Measurements from ENCODE around the gene PPFIA3. TPM values are rescaled to one million over a fixed set of nuclear protein-coding genes. Genes with fewer than 3 reads are reported as not detected.

PPFIA3 gene
- total RNA-seq, 1 experiment from 2014 or later = 33.6 TPM

DNA sequence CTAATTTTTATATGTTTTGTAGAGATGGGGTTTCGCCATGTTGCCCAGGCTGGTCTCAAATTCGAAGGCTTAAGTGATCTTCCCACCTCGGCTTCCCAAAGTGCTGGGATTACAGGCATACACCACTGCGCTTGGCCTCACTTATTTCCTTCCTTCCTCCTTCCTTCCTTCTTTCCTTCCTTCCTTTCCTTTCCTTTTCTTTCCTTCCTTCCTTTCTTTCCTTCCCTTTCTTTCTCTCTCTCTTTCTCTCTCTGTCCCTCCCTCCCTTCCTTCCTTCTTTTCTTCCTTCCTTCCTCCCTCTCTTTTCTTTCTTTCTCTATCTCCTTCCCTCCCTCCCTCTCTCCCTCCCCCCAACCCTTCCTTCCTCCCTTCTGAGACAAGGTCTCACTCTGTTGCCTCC lies 75.1 kb downstream of the PPFIA3 start:
- ChIA-PET POLR2A (ENCODE audit: low non-redundant PET) (no interaction called here), CTCF (interaction anchor here (0.7 to 1.0 kb wide), 2 partner anchors 97 to 1355 kb away, joined by 3 to 6 read pairs; no protein-coding TSS in a partner anchor)
- H3K4me3 ChIP-seq (ENCODE audit: low read depth, low read length, poor library complexity, severe bottlenecking) = no peak overlapping the region
- H3K27me3 ChIP-seq (replicated peaks; ENCODE audit: insufficient read depth, low read depth, low read length, poor library complexity) = no peaks in the 10 kb centered on the region
- no peak overlapping the region for H3K27ac ChIP-seq (ENCODE audit: low read depth, low read length, poor library complexity, severe bottlenecking)
- intact Hi-C loops (cut with micrococcal nuclease; ENCODE audit: unreplicated experiment) = no loop called here
- peaks cover 25% of the 10 kb centered on the region for H3K36me3 ChIP-seq (ENCODE audit: insufficient read depth, low read length, poor library complexity, severe bottlenecking)
- DNase-seq (ENCODE audit: low spot score) = no peak
- no peaks in the 10 kb centered on the region for H3K9me3 ChIP-seq (ENCODE audit: low read depth, low read length, poor library complexity, severe bottlenecking)
- TF ChIP-seq, protein P1, sequence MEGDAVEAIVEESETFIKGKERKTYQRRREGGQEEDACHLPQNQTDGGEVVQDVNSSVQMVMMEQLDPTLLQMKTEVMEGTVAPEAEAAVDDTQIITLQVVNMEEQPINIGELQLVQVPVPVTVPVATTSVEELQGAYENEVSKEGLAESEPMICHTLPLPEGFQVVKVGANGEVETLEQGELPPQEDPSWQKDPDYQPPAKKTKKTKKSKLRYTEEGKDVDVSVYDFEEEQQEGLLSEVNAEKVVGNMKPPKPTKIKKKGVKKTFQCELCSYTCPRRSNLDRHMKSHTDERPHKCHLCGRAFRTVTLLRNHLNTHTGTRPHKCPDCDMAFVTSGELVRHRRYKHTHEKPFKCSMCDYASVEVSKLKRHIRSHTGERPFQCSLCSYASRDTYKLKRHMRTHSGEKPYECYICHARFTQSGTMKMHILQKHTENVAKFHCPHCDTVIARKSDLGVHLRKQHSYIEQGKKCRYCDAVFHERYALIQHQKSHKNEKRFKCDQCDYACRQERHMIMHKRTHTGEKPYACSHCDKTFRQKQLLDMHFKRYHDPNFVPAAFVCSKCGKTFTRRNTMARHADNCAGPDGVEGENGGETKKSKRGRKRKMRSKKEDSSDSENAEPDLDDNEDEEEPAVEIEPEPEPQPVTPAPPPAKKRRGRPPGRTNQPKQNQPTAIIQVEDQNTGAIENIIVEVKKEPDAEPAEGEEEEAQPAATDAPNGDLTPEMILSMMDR (conservative IDR thresholded peaks at IDR 0.05; ENCODE audit: low read depth, low read length) = no peak
- TF ChIP-seq EZH2 (IDR thresholded peaks at IDR 0.05; ENCODE audit: borderline replicate concordance, low read depth, low read length, poor library complexity, severe bottlenecking) = no peak
- H3K4me1 ChIP-seq (ENCODE audit: insufficient read depth, low read length, poor library complexity, severe bottlenecking) = peaks cover 28% of the 10 kb centered on the region
- BruUV-seq (replicated peaks) = no TSS peak

DNA sequence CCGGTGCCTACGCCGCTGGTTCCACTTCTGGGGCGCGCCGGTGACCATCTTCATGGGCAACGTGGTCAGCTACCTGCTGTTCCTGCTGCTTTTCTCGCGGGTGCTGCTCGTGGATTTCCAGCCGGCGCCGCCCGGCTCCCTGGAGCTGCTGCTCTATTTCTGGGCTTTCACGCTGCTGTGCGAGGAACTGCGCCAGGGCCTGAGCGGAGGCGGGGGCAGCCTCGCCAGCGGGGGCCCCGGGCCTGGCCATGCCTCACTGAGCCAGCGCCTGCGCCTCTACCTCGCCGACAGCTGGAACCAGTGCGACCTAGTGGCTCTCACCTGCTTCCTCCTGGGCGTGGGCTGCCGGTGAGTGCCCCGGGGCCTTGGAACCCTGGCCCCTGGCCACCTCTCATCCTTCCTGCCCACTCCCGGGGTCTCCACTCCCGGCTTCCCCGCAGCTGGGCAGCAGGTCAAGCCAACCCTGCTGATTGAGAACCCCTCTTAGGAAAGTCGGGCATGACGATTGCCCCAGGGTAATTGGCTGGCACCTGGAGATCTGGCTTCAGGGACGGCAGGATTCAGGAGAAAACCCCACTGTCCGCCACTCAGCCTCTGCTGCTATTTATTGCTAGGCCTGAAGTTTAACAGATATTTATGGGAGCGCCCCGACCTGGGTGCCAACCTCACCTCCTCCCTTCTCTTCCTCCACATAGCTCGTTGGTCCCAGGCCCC lies 77.3 kb downstream of the PPFIA3 start:
- ChIA-PET CTCF (interaction anchor here (0.5 to 0.7 kb wide), 4 partner anchors 17 to 69 kb away, joined by 3 to 8 read pairs (median 4); no protein-coding TSS in a partner anchor), POLR2A (ENCODE audit: low non-redundant PET) (no interaction called here)
- H3K27me3 ChIP-seq (replicated peaks; ENCODE audit: insufficient read depth, low read depth, low read length, poor library complexity) = no peaks in the 10 kb centered on the region
- DNase-seq (ENCODE audit: low spot score) = peak; percentile 62
- BruUV-seq (replicated peaks) = no TSS peak
- intact Hi-C loops (cut with micrococcal nuclease; ENCODE audit: unreplicated experiment) = no loop called here
- TF ChIP-seq, protein P1 (conservative IDR thresholded peaks at IDR 0.05; ENCODE audit: low read depth, low read length) = no peak
- TF ChIP-seq EZH2 (IDR thresholded peaks at IDR 0.05; ENCODE audit: borderline replicate concordance, low read depth, low read length, poor library complexity, severe bottlenecking) = no peak
- peaks cover 25% of the 10 kb centered on the region for H3K4me1 ChIP-seq (ENCODE audit: insufficient read depth, low read length, poor library complexity, severe bottlenecking)
- peak overlapping the region; percentile 32 for H3K4me3 ChIP-seq (ENCODE audit: low read depth, low read length, poor library complexity, severe bottlenecking)
- peak overlapping the region; percentile 31 for H3K27ac ChIP-seq (ENCODE audit: low read depth, low read length, poor library complexity, severe bottlenecking)
- H3K9me3 ChIP-seq (ENCODE audit: low read depth, low read length, poor library complexity, severe bottlenecking) = no peaks in the 10 kb centered on the region
- H3K36me3 ChIP-seq (ENCODE audit: insufficient read depth, low read length, poor library complexity, severe bottlenecking) = peaks cover 17% of the 10 kb centered on the region

DNA sequence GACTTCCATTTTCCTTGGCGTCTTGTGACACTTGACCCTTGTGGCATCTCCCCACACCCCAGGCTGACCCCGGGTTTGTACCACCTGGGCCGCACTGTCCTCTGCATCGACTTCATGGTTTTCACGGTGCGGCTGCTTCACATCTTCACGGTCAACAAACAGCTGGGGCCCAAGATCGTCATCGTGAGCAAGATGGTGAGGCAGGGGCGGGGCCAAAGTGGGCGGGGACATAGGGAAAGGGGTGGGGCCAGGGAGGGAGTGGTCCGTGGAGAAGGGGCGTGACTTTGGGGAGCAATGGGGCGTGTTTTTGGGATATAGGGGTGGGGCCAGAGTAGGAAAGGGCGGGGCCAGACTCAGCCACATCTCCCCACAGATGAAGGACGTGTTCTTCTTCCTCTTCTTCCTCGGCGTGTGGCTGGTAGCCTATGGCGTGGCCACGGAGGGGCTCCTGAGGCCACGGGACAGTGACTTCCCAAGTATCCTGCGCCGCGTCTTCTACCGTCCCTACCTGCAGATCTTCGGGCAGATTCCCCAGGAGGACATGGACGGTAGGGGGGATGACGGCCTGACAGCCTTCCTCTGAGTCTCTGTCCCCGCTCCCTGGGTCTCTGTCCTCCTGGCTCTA lies 81.0 kb downstream of the PPFIA3 start:
- CTCF ChIA-PET = interaction anchor here (0.6 kb wide), 1 partner anchor 412 kb away, joined by 3 read pairs; no protein-coding TSS in a partner anchor
- Histone ChIP-seq H3K27me3 (replicated peaks; ENCODE audit: insufficient read depth, low read depth, low read length, poor library complexity) (no peaks in the 10 kb centered on the region), H3K9me3 (ENCODE audit: low read depth, low read length, poor library complexity, severe bottlenecking) (no peaks in the 10 kb centered on the region), H3K4me3 (ENCODE audit: low read depth, low read length, poor library complexity, severe bottlenecking) (no peak overlapping the region), H3K36me3 (ENCODE audit: insufficient read depth, low read length, poor library complexity, severe bottlenecking) (peaks cover 32% of the 10 kb centered on the region), H3K4me1 (ENCODE audit: insufficient read depth, low read length, poor library complexity, severe bottlenecking) (peaks cover 25% of the 10 kb centered on the region), H3K27ac (ENCODE audit: low read depth, low read length, poor library complexity, severe bottlenecking) (no peak overlapping the region)
- intact Hi-C loops (cut with micrococcal nuclease; ENCODE audit: unreplicated experiment) = no loop called here
- peak; percentile 53 for DNase-seq (ENCODE audit: low spot score)
- POLR2A ChIA-PET (ENCODE audit: low non-redundant PET) = no interaction called here
- no TSS peak for BruUV-seq (replicated peaks)
- TF ChIP-seq EZH2 (IDR thresholded peaks at IDR 0.05; ENCODE audit: borderline replicate concordance, low read depth, low read length, poor library complexity, severe bottlenecking) = no peak
- TF ChIP-seq, protein P1 (conservative IDR thresholded peaks at IDR 0.05; ENCODE audit: low read depth, low read length) = no peak

Other genes starting within 250 kb of the PPFIA3 start
- gene PPP1R15A, start 247.1 kb upstream of the PPFIA3 start, total RNA-seq (2021) = 27.6 and 41.2 TPM in 2 replicates
- not detected in 2 replicates for gene TULP2, start 220.8 kb upstream of the PPFIA3 start, total RNA-seq (2021)
- gene NUCB1, start 219.2 kb upstream of the PPFIA3 start, total RNA-seq (2021) = 86.7 and 109 TPM in 2 replicates
- not detected in 2 replicates for gene DHDH, start 185.8 kb upstream of the PPFIA3 start, total RNA-seq (2021)
- 103 and 112 TPM in 2 replicates for gene BAX, start 164.7 kb upstream of the PPFIA3 start, total RNA-seq (2021)
- 1,330 and 1,983 TPM in 2 replicates for gene FTL, start 154.2 kb upstream of the PPFIA3 start, total RNA-seq (2021)
- gene GYS1, start 126.2 kb upstream of the PPFIA3 start, total RNA-seq (2021) = 54.6 and 57.0 TPM in 2 replicates
- gene RUVBL2, start 125.7 kb upstream of the PPFIA3 start, total RNA-seq (2021) = 227 and 241 TPM in 2 replicates
- gene LHB, start 102.5 kb upstream of the PPFIA3 start, total RNA-seq (2021) = not detected in 2 replicates
- not detected in 2 replicates for gene CGB3, start 95.2 kb upstream of the PPFIA3 start, total RNA-seq (2021)
- gene CGB2, start 87.7 kb upstream of the PPFIA3 start, total RNA-seq (2021) = not detected in 2 replicates
- gene CGB1, start 82.6 kb upstream of the PPFIA3 start, total RNA-seq (2021) = not detected in 2 replicates
- not detected in 2 replicates for gene CGB5, start 75.7 kb upstream of the PPFIA3 start, total RNA-seq (2021)
- gene CGB8, start 70.4 kb upstream of the PPFIA3 start, total RNA-seq (2021) = not detected in 2 replicates
- gene CGB7, start 61.8 kb upstream of the PPFIA3 start, total RNA-seq (2021) = not detected in 2 replicates
- not detected in 2 replicates for gene NTF4, start 54.7 kb upstream of the PPFIA3 start, total RNA-seq (2021)
- gene KCNA7, start 46.8 kb upstream of the PPFIA3 start, total RNA-seq (2021) = not detected in 2 replicates
- gene SNRNP70, start 34.1 kb upstream of the PPFIA3 start, total RNA-seq (2021) = 291 and 295 TPM in 2 replicates
- gene LIN7B, start 5.2 kb upstream of the PPFIA3 start, total RNA-seq (2021) = 19.9 and 24.3 TPM in 2 replicates
- gene C19orf73, start 401 bp upstream of the PPFIA3 start, total RNA-seq (2021) = 1.7 and 2.6 TPM in 2 replicates
- gene HRC, start 35.9 kb downstream of the PPFIA3 start, total RNA-seq (2021) = not detected in 2 replicates
- gene TRPM4, start 38.2 kb downstream of the PPFIA3 start, total RNA-seq (2021) = 107 and 116 TPM in 2 replicates
- gene SLC6A16, start 205.6 kb downstream of the PPFIA3 start, total RNA-seq (2021) = 3.7 and 4.4 TPM in 2 replicates
- gene CD37, start 215.9 kb downstream of the PPFIA3 start, total RNA-seq (2021) = not detected in 2 replicates
- 121 and 125 TPM in 2 replicates for gene TEAD2, start 242.9 kb downstream of the PPFIA3 start, total RNA-seq (2021)
- gene DKKL1, start 244.3 kb downstream of the PPFIA3 start, total RNA-seq (2021) = 1.2 and 1.6 TPM in 2 replicates